Lower leg skin (tissue), 4 donors: Measurements from ENCODE around the gene GPR62. TPM values are rescaled to one million over a fixed set of nuclear protein-coding genes. Genes with fewer than 3 reads are reported as not detected.

Experiments used
- DNase-seq, 2 donors: peaks; one replicate each; pipeline ENCODE4 v3.0.0-alpha.2; 2019; ENCODE audit warnings: low spot score in 2 of 2
- H3K4me3 ChIP-seq: fragments of 200-600 bp; sonication (generic); 2 replicates; pipeline ENCODE4 v1.5.1; 2017; ENCODE audit warnings: mild to moderate bottlenecking, low read depth; ENCODE audit not compliant: poor library complexity, severe bottlenecking
- CTCF ChIP-seq, 3 donors: fragments of 450-650 bp; IDR thresholded peaks; one replicate each; pipeline ENCODE4 v1.5.1; 2016; ENCODE audit warnings: antibody characterized with exemption in 3 of 3, mild to moderate bottlenecking in 3 of 3, moderate library complexity in 2 of 3
- POLR2A ChIP-seq, 2 donors: fragments of 450-650 bp; IDR thresholded peaks; one replicate each; pipeline ENCODE4 v1.6.1; 2016 to 2017; ENCODE audit warnings: antibody characterized with exemption in 2 of 2, mild to moderate bottlenecking in 1 of 2, moderate library complexity in 1 of 2
- WGBS, 2 donors: methylation state at CpG; one replicate each; pipeline ENCODE4 v1.1.5; 2018; 5-methylcytosine and 5-hydroxymethylcytosine counted together
- intact Hi-C: fragments of 100-400 bp; cut with DNase I; formaldehyde crosslinking; loops from one replicate; pipeline ENCODE4 v1.15.0; 2023; ENCODE audit warnings: low total_unique reads
- total RNA-seq, 4 donors: library from RNA; depleted of rRNA; stranded (reverse); fragments of >200 nt; gene quantifications; one replicate each; pipeline ENCODE4 v1.1.0, GENCODE V29; 2016

The GPR62 gene
- total RNA-seq, 4 donors from 2014 or later = not detected

GRCh38 chr3:51983578-51984268 is 28.5 kb downstream of the GPR62 start:
- no peak for DNase-seq
- whole genome bisulfite sequencing, 2 donors = 70 to 71% methylated on average over 16 to 22 of the region's 22 CpGs
- peak overlapping the region; percentile 17 for H3K4me3 ChIP-seq
- intact Hi-C loops = no loop called here
- no peak for TF ChIP-seq CTCF (IDR thresholded peaks at IDR 0.05)
- TF ChIP-seq POLR2A (IDR thresholded peaks at IDR 0.05) = no peak

GRCh38 chr3:51984269-51984647 is 29.1 kb downstream of the GPR62 start:
- no peak for DNase-seq
- intact Hi-C loops = no loop called here
- no peak overlapping the region for H3K4me3 ChIP-seq
- TF ChIP-seq CTCF (IDR thresholded peaks at IDR 0.05) (no peak), POLR2A (IDR thresholded peaks at IDR 0.05) (no peak)

GRCh38 chr3:51985063-51985462 is 29.9 kb downstream of the GPR62 start:
- no peak overlapping the region for H3K4me3 ChIP-seq
- TF ChIP-seq CTCF (IDR thresholded peaks at IDR 0.05) (no peak), POLR2A (IDR thresholded peaks at IDR 0.05) (no peak)
- no peak for DNase-seq
- intact Hi-C loops = no loop called here
- 85 to 90% methylated on average over 4 to 6 of the region's 6 CpGs for WGBS, 2 donors

GRCh38 chr3:51986010-51986947 is 31.1 kb downstream of the GPR62 start:
- TF ChIP-seq POLR2A (IDR thresholded peaks at IDR 0.05) = no peak
- WGBS, 2 donors = 74 to 79% methylated on average over 12 of the region's 12 CpGs
- no peak for DNase-seq
- intact Hi-C loops = no loop called here
- H3K4me3 ChIP-seq = no peak overlapping the region

- 73 to 88% methylated on average over 7 of the region's 7 CpGs for WGBS, 2 donors
- no peak overlapping the region for H3K4me3 ChIP-seq
- intact Hi-C loops = no loop called here
- no peak for DNase-seq
- TF ChIP-seq POLR2A (IDR thresholded peaks at IDR 0.05) (no peak), CTCF (IDR thresholded peaks at IDR 0.05) (no peak)
Measured at GRCh38 chr3:51987568-51987967, 32.4 kb downstream of the GPR62 start.
